Vagina (tissue), 2 donors: Measurements from ENCODE around the gene SNED1.

Source experiments
- POLR2A ChIP-seq, 2 donors: fragments of 450-650 bp; IDR thresholded peaks; one replicate each; pipeline ENCODE4 v1.6.1; 2017; ENCODE audit warnings: antibody characterized with exemption in 2 of 2, mild to moderate bottlenecking in 2 of 2, moderate library complexity in 2 of 2
- POLR2AphosphoS5 ChIP-seq, 2 donors: sonication (generic); formaldehyde crosslinking; IDR thresholded peaks; one replicate each; pipeline ENCODE4 v1.9.0; 2017; ENCODE audit warnings: antibody characterized with exemption in 2 of 2, mild to moderate bottlenecking in 2 of 2, low read depth in 1 of 2; ENCODE audit not compliant: insufficient read depth in 1 of 2
- TF ChIP-seq, protein P1 (sequence below), 3 experiments: fragments of 450-650 bp in 2 of 3; fragments of 200-600 bp in 1 of 3; sonication (generic) in 1 of 3; IDR thresholded peaks; one replicate each; pipeline ENCODE4 v1.5.1; 2017 to 2019; ENCODE audit warnings: antibody characterized with exemption in 3 of 3, mild to moderate bottlenecking in 2 of 3, moderate library complexity in 2 of 3

DNA sequence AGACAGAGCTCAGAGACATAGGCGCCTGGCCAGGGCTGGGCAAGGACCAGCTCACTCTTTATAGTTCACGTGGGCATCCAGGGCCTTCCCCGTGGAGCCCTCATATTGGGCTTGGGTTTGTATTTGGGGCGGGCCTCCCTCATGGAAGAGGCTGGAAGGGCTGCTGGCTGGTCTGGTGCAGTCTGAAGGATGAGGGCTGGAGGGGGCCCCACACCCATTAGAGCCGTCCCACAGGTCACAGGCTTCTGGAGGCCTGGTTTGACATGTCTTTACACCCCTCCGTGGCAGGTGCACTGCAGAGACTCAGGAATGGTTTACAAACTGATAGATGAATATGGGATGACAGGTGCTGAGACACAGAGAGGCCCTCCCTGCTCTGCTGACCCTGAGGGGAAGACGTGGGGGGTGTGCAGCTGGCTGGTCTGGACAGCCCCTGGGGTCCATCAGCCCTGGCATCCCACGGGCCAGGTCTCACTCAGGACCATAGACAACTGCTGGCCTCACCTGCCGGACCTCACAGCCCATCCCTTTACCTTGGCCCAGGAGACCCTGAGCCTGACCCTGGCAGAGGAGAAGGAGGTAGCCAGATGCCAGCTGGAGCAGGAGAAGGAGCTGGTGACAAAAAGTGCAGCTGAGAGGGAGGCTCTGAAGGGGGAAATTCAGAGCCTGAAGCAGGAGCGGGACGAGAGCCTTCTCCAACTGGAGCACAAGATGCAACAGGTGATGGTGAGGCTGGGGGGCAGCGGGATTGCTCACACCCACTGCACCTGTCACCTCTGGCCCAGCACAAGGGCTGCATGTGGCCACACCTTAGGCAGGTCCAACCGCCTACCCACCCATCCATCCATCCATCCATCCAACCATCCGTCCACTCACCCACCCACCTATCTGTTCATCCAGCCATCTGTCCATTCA is 48.4 kb upstream of the SNED1 start:
- TF ChIP-seq POLR2AphosphoS5 (IDR thresholded peaks at IDR 0.05; ENCODE audit: insufficient read depth in 1 of 2, low read depth in 1 of 2) (no peak), POLR2A (IDR thresholded peaks at IDR 0.05) (no peak)
- TF ChIP-seq, protein P1, sequence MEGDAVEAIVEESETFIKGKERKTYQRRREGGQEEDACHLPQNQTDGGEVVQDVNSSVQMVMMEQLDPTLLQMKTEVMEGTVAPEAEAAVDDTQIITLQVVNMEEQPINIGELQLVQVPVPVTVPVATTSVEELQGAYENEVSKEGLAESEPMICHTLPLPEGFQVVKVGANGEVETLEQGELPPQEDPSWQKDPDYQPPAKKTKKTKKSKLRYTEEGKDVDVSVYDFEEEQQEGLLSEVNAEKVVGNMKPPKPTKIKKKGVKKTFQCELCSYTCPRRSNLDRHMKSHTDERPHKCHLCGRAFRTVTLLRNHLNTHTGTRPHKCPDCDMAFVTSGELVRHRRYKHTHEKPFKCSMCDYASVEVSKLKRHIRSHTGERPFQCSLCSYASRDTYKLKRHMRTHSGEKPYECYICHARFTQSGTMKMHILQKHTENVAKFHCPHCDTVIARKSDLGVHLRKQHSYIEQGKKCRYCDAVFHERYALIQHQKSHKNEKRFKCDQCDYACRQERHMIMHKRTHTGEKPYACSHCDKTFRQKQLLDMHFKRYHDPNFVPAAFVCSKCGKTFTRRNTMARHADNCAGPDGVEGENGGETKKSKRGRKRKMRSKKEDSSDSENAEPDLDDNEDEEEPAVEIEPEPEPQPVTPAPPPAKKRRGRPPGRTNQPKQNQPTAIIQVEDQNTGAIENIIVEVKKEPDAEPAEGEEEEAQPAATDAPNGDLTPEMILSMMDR (IDR thresholded peaks at IDR 0.05): no peak
